Colonic mucosa (tissue), 4 donors: Measurements from ENCODE around the gene IER5L. TPM values are rescaled to one million over a fixed set of nuclear protein-coding genes. Genes with fewer than 3 reads are reported as not detected.
A peak's percentile ranks its signal among the peaks of the same experiment; 100 is the strongest.

Experiments used
- DNase-seq: peaks from one replicate; pipeline ENCODE4 v3.0.0-alpha.2; 2020
- H3K27ac ChIP-seq: fragments of 200-600 bp; one replicate; pipeline ENCODE4 v1.8.0; 2021
- H3K27me3 ChIP-seq: fragments of 200-600 bp; one replicate; pipeline ENCODE4 v1.8.0; 2021
- H3K36me3 ChIP-seq: fragments of 200-600 bp; one replicate; pipeline ENCODE4 v1.8.0; 2021
- H3K4me1 ChIP-seq: fragments of 200-600 bp; one replicate; pipeline ENCODE4 v1.8.0; 2021; ENCODE audit warnings: mild to moderate bottlenecking
- H3K4me3 ChIP-seq: fragments of 200-600 bp; one replicate; pipeline ENCODE4 v1.8.0; 2021
- H3K9ac ChIP-seq, 2 donors: one replicate each; pipeline ENCODE4 v1.7.0; 2013; ENCODE audit warnings: control low read depth in 2 of 2, low read depth in 2 of 2, low read length in 2 of 2
- H3K9me3 ChIP-seq: fragments of 200-600 bp; one replicate; pipeline ENCODE4 v1.8.0; 2021
- CTCF ChIP-seq: fragments of 200-600 bp; IDR thresholded peaks from one replicate; pipeline ENCODE4 v1.8.0; 2022; ENCODE audit warnings: antibody characterized with exemption, mild to moderate bottlenecking
- intact Hi-C: fragments of 100-400 bp; cut with DNase I; formaldehyde crosslinking; loops from one replicate; pipeline ENCODE4 v1.14.1; 2022
- total RNA-seq, 2 donors: library from RNA; stranded (reverse); fragmentation: NEBNext Ultra II Directional in 1 of 2; extraction: Animal tissue kit (Norgen Biotek cat#: 25700) in 1 of 2; gene quantifications; one replicate each; pipeline ENCODE4 v1.2.1, GENCODE V29; 2021
- donor health status: healthy.
- donor health status: DM: no; HTN: no; CAD: no.
- donor health status: DM: no; HTN: no; CAD: no.

The IER5L gene
- total RNA-seq, 2 donors from 2014 or later, result 9.1 to 9.6 TPM

GRCh38 chr9:129137292-129138143, 40.5 kb downstream of the IER5L start:
- intact Hi-C loops, result loop anchor here (2.0 to 5.0 kb wide), 2 partner anchors 473 to 650 kb away; no protein-coding TSS in a partner anchor
- DNase-seq, result no peak
- peaks cover 11% of the 10 kb centered on the region for H3K36me3 ChIP-seq
- H3K4me3 ChIP-seq, result no peak overlapping the region
- peak overlapping the region; percentile 98 for H3K27ac ChIP-seq
- TF ChIP-seq CTCF, result no peak
- peaks cover 22% of the 10 kb centered on the region for H3K4me1 ChIP-seq
- H3K27me3 ChIP-seq, result no peaks in the 10 kb centered on the region
- H3K9ac ChIP-seq, result peak overlapping the region in 1 of 2 donors; percentile 4
- no peaks in the 10 kb centered on the region for H3K9me3 ChIP-seq

GRCh38 chr9:129136446-129137035, 41.5 kb downstream of the IER5L start:
- no peaks in the 10 kb centered on the region for H3K27me3 ChIP-seq
- H3K9me3 ChIP-seq, result no peaks in the 10 kb centered on the region
- peaks cover 11% of the 10 kb centered on the region for H3K36me3 ChIP-seq
- no peak overlapping the region for H3K4me3 ChIP-seq
- H3K27ac ChIP-seq, result no peak overlapping the region
- H3K9ac ChIP-seq, result no peak overlapping the region
- DNase-seq, result no peak
- H3K4me1 ChIP-seq, result peaks cover 14% of the 10 kb centered on the region
- intact Hi-C loops, result loop anchor here (2.0 to 5.0 kb wide), 2 partner anchors 474 to 651 kb away; no protein-coding TSS in a partner anchor
- no peak for TF ChIP-seq CTCF

GRCh38 chr9:129135476-129135875, 42.6 kb downstream of the IER5L start:
- no peak overlapping the region for H3K27ac ChIP-seq
- no peaks in the 10 kb centered on the region for H3K27me3 ChIP-seq
- peaks cover 4% of the 10 kb centered on the region for H3K4me1 ChIP-seq
- intact Hi-C loops, result loop anchor here (5.0 kb wide), 1 partner anchor 652 kb away; no protein-coding TSS in a partner anchor
- no peak for TF ChIP-seq CTCF
- H3K36me3 ChIP-seq, result peaks cover 11% of the 10 kb centered on the region
- H3K9ac ChIP-seq, result no peak overlapping the region
- H3K4me3 ChIP-seq, result no peak overlapping the region
- H3K9me3 ChIP-seq, result no peaks in the 10 kb centered on the region
- DNase-seq, result no peak

GRCh38 chr9:129133082-129133481, 45.0 kb downstream of the IER5L start:
- H3K36me3 ChIP-seq, result peaks cover 11% of the 10 kb centered on the region
- no peak overlapping the region for H3K9ac ChIP-seq
- no peak for TF ChIP-seq CTCF
- H3K27ac ChIP-seq, result no peak overlapping the region
- H3K4me1 ChIP-seq, result no peaks in the 10 kb centered on the region
- intact Hi-C loops, result no loop called here
- no peaks in the 10 kb centered on the region for H3K27me3 ChIP-seq
- H3K9me3 ChIP-seq, result no peaks in the 10 kb centered on the region
- no peak for DNase-seq
- H3K4me3 ChIP-seq, result no peak overlapping the region

- H3K9me3 ChIP-seq, result no peaks in the 10 kb centered on the region
- no peak overlapping the region for H3K4me3 ChIP-seq
- peaks cover 1% of the 10 kb centered on the region for H3K36me3 ChIP-seq
- peak; percentile 85 for DNase-seq
- H3K27ac ChIP-seq, result no peak overlapping the region
- no peak overlapping the region for H3K9ac ChIP-seq
- peak; percentile 99 for TF ChIP-seq CTCF
- H3K27me3 ChIP-seq, result no peaks in the 10 kb centered on the region
- intact Hi-C loops, result no loop called here
- no peaks in the 10 kb centered on the region for H3K4me1 ChIP-seq
Measured at GRCh38 chr9:129131300-129132145, 46.5 kb downstream of the IER5L start.
